NT2/D1 (cell line): ENCODE measurements around the gene MIPEP.

ENCODE experiments used
- SUZ12 ChIP-seq: IDR thresholded peaks from 2 replicates; pipeline ENCODE4 v1.6.1; 2011; ENCODE audit not compliant: insufficient read length, insufficient read depth; ENCODE audit errors: extremely low read depth
- YY1 ChIP-seq: IDR thresholded peaks from 2 replicates; pipeline ENCODE4 v1.6.1; 2011; ENCODE audit not compliant: insufficient read length, insufficient read depth
- ZNF274 ChIP-seq: IDR thresholded peaks from 2 replicates; pipeline ENCODE4 v1.6.1; 2011; ENCODE audit warnings: mild to moderate bottlenecking, low read depth, low read length

DNA sequence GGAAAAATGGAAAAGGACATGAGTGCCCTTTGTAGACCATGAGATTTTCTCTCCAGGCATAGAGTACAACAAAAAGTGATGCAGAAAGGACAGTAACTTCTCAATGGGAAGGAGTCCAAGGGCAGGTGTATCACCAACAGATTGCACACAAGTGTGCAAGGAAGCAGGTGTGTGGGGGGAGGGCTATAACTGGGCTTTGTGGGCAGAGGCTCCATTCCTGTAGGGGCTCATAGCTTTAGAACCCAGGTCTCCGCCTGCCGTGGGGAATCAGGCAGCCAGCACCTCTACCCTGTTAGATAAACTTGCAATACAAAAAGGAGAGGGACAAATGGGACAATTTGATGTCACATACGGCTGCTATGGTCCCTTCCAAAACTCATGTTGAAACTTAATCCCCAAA is 119.8 kb downstream of the MIPEP start:
- TF ChIP-seq YY1 = no peak
- no peak for TF ChIP-seq ZNF274
- no peak for TF ChIP-seq SUZ12
